K562 (cell line): ENCODE data around the gene LRRIQ4. TPM values are rescaled to one million over a fixed set of nuclear protein-coding genes. Genes with fewer than 3 reads are reported as not detected.

Experiments
- ATAC-seq: fragments of 200-7000 bp; cut with Tn5 transposase; 3 replicates; pipeline ENCODE4 v1.9.1; 2020; ENCODE audit warnings: moderate library complexity
- BruUV-seq: library from RNA; stranded (reverse); fragments of 400-500 nt; replicated peaks from 2 replicates; lab custom pipeline; 2021; lab: Mats Ljungman, UMichigan
- CTCF ChIA-PET: fragments of 300-600 bp; formaldehyde crosslinking; extraction: SDS; loops from one replicate; lab custom pipeline; 2021; ENCODE audit warnings: low intra/inter-chr PET ratio; lab: Yijun Ruan, JAX
- POLR2A ChIA-PET: fragments of 300-600, 350-650 bp; sonication (Branson Sonifier 250); formaldehyde crosslinking; extraction: SDS; loops from one replicate; lab custom pipeline; 2021; ENCODE audit warnings: antibody characterized with exemption, inconsistent platforms; lab: Yijun Ruan, JAX
- DNase-seq, 4 experiments: peaks; one replicate each; pipeline versions ENCODE4 v3.0.0 to v3.0.0-alpha.2; 2011 to 2018; ENCODE audit warnings: low spot score in 3 of 4, mixed read lengths in 3 of 4; ENCODE audit errors: extremely low read depth in 1 of 4
- FAIRE-seq: peaks from 2 replicates; lab custom pipeline; 2011; peaks lifted over from hg19 to GRCh38; lab: Jason Lieb, UNC
- H2AFZ ChIP-seq: 2 replicates; pipeline ENCODE4 v1.6.0; 2011; ENCODE audit warnings: low read depth, low read length, control low read depth, inconsistent platforms
- H3K27ac ChIP-seq: fragments of 200-600 bp; 3 replicates; pipeline ENCODE4 v1.8.0; 2011; ENCODE audit warnings: low read depth, mild to moderate bottlenecking, control low read depth, inconsistent platforms, low read length, moderate library complexity, mixed read lengths; ENCODE audit errors: extremely low read depth
- H3K27me3 ChIP-seq, 2 experiments: fragments of 300-600 bp in 1 of 2; 2 replicates in 1 of 2; 3 replicates in 1 of 2; pipeline versions ENCODE4 v1.6.0 to v1.8.0; 2011; ENCODE audit warnings: inconsistent platforms in 2 of 2, low read length in 2 of 2, mild to moderate bottlenecking in 1 of 2, mixed read lengths in 1 of 2, moderate library complexity in 1 of 2; ENCODE audit not compliant: control insufficient read depth in 2 of 2, insufficient read depth in 2 of 2
- H3K36me3 ChIP-seq: fragments of 300-600 bp; 3 replicates; pipeline ENCODE4 v1.8.0; 2011; ENCODE audit warnings: mild to moderate bottlenecking, low read length, inconsistent platforms; ENCODE audit not compliant: control insufficient read depth, insufficient read depth
- H3K4me1 ChIP-seq, 2 experiments: fragments of 200-600 bp in 1 of 2; replicated peaks in 1 of 2; 2 replicates in 1 of 2; 3 replicates in 1 of 2; pipeline versions ENCODE4 v1.5.1 to v1.8.0; 2011; ENCODE audit warnings: inconsistent platforms in 2 of 2, low read length in 2 of 2, mild to moderate bottlenecking in 1 of 2, mixed read lengths in 1 of 2, moderate library complexity in 1 of 2; ENCODE audit not compliant: control insufficient read depth in 2 of 2, insufficient read depth in 2 of 2
- H3K4me2 ChIP-seq: 2 replicates; pipeline ENCODE4 v1.6.1; 2011; ENCODE audit warnings: low read length, control low read depth, inconsistent platforms, mixed read lengths; ENCODE audit not compliant: insufficient read depth
- H3K4me3 ChIP-seq: fragments of 200-600 bp; sonication (generic), shearing (Covaris generic); 2 replicates; pipeline ENCODE4 v1.5.1; 2016; ENCODE audit warnings: control low read depth, inconsistent platforms
- H3K79me2 ChIP-seq: fragments of 200-600 bp; 3 replicates; pipeline ENCODE4 v1.8.0; 2011; ENCODE audit warnings: low read length, inconsistent platforms; ENCODE audit not compliant: control insufficient read depth, insufficient read depth
- H3K9ac ChIP-seq, 2 experiments: 2 replicates each; pipeline versions ENCODE4 v1.6.0 to v1.6.1; 2011; ENCODE audit warnings: low read depth in 2 of 2, low read length in 2 of 2, control low read depth in 1 of 2, inconsistent platforms in 1 of 2, mild to moderate bottlenecking in 1 of 2, mixed read lengths in 1 of 2; ENCODE audit not compliant: insufficient read depth in 1 of 2
- H3K9me1 ChIP-seq: one replicate; pipeline ENCODE4 v1.6.0; 2011; ENCODE audit warnings: inconsistent platforms, mild to moderate bottlenecking, low read length, moderate library complexity; ENCODE audit not compliant: control insufficient read depth, insufficient read depth
- H3K9me3 ChIP-seq: replicated peaks from 2 replicates; pipeline ENCODE4 v1.5.1; 2011; ENCODE audit warnings: low read depth, low read length, inconsistent platforms; ENCODE audit not compliant: control insufficient read depth, insufficient read depth
- H4K20me1 ChIP-seq: replicated peaks from 2 replicates; pipeline ENCODE4 v1.6.1; 2011; ENCODE audit warnings: low read length, inconsistent platforms, mixed read lengths; ENCODE audit not compliant: control insufficient read depth, insufficient read depth
- CBX3 ChIP-seq, 2 experiments: IDR thresholded peaks; 1 replicate in 1 of 2; 2 replicates in 1 of 2; pipeline ENCODE4 v1.6.1; 2012; ENCODE audit warnings: inconsistent platforms in 2 of 2, low read length in 2 of 2, borderline replicate concordance in 1 of 2, control low read depth in 1 of 2
- CC2D1A ChIP-seq: fragments of 450-650 bp; IDR thresholded peaks from 2 replicates; pipeline ENCODE4 v1.6.1; 2017; ENCODE audit warnings: mild to moderate bottlenecking
- MYC ChIP-seq, 2 experiments: fragments of 250-450 bp in 1 of 2; sonication (Bioruptor Pico) in 1 of 2; IDR thresholded peaks; 2 replicates each; pipeline versions ENCODE4 v1.5.1 to v1.6.1; 2012 to 2021; ENCODE audit warnings: low read depth in 2 of 2, borderline replicate concordance in 1 of 2, improper control_type of control experiment in 1 of 2, low read length in 1 of 2, mild to moderate bottlenecking in 1 of 2, moderate library complexity in 1 of 2
- ZKSCAN3 ChIP-seq: fragments of 250-450 bp; sonication (Bioruptor Pico); IDR thresholded peaks from 2 replicates; pipeline ENCODE4 v1.4.0; 2020
- WGBS: fragments of 100-300 bp; shearing (Covaris generic); methylation state at CpG from one replicate; pipeline ENCODE4 v1.1.6; 2016; ENCODE audit warnings: low coverage, mixed read lengths; ENCODE audit not compliant: insufficient coverage; ENCODE audit errors: missing lambda C conversion rate; 5-methylcytosine and 5-hydroxymethylcytosine counted together
- in situ Hi-C: fragments of 300-500 bp; cut with MboI; formaldehyde crosslinking; loops from 4 replicates; pipeline ENCODE4 v1.15.0; 2018; ENCODE audit warnings: inconsistent platforms, mixed read lengths
- intact Hi-C: fragments of 100-400 bp; cut with micrococcal nuclease; formaldehyde crosslinking; loops from 2 replicates; pipeline ENCODE4 v1.14.2; 2022
- polyA plus RNA-seq, 8 experiments: library from polyadenylated mRNA; depleted of rRNA in 4 of 8; stranded (reverse) in 5 of 8; unstranded in 3 of 8; fragments of >200 nt; fragmentation: Nextera tagmentation in 2 of 8; fragmentation: Illumina TruSeq in 1 of 8; extraction: Ambion mirVana in 2 of 8; extraction: Trizol in 1 of 8; gene quantifications; 2 replicates each; pipeline versions ENCODE4 v1.2.1 to v1.2.3, GENCODE V29; 2011 to 2014; ENCODE audit warnings: inconsistent platforms in 1 of 8, missing spikeins in 1 of 8
- total RNA-seq, 7 experiments: library from RNA; depleted of rRNA in 6 of 7; stranded (reverse); fragments of >200 nt in 6 of 7; fragmentation: Illumina TruSeq in 2 of 7; extraction: Trizol in 2 of 7; gene quantifications; 2 replicates each; pipeline versions ENCODE4 v1.2.1 to v1.2.3, GENCODE V29; 2011 to 2021; ENCODE audit warnings: low replicate concordance in 1 of 7
- TF ChIP-seq, protein P1 (sequence below): sonication (generic); formaldehyde crosslinking; IDR thresholded peaks from 2 replicates; pipeline ENCODE4 v1.8.1; 2022; ENCODE audit warnings: missing genetic modification reagents
- TF ChIP-seq, protein P2 (sequence below): sonication (generic); formaldehyde crosslinking; IDR thresholded peaks from 2 replicates; pipeline ENCODE4 v1.8.1; 2023; ENCODE audit warnings: mild to moderate bottlenecking, missing genetic modification reagents
- TF ChIP-seq, protein P3 (sequence below): fragments of 450-650 bp; IDR thresholded peaks from 2 replicates; pipeline ENCODE4 v1.6.1; 2016; ENCODE audit warnings: mild to moderate bottlenecking

LRRIQ4 gene
- total and polyA plus RNA-seq, 9 of the 15 experiments (the other 6 are each of a cell fraction or from before 2014, with no cell fraction given): not detected

DNA sequence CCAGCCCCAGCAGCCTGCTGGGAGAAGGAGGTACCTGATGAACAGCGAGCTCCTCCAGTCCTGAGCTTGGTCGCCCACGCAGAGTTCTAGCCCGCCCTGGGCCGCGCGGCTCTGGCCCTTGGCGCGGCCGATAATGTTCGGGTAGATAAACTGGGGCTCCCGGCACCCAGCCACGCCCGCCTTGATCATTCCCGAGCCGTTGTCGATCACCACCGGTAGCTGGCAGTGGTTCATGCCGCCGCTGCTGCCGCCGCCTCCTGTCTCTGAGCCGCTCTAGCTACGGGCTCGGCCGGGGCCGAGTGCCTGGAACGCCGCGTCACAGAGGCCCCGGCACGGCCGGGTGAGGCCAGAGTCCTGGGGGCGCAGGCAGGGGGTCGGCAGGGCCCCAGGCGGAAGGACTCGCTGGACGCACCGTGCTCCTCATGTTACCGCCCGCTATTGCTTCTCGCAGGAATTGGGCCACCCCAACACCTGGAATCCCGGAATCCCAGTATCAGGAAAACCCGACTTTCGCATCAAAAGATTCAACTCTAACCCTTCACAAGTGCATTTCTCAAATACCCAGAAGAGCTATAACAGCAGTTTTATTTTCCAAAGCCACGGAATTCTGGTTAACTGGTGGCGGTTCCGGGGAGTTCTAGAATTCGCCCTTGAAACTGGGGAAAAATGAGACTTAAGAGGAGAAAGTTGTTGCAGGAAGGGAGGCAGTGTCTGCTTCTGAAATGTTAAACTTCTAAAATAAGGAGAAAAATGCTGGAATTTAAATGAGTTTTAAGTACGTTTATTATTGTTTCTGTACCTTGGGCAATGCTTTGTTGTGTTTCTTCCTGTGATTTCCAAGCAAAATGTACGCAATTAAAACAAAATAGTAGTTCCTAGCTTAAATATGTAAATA, 43.1 kb upstream of the LRRIQ4 start, which contains the start of gene ACTRT3:
TSS of gene ACTRT3 (minus strand) at position 275 of the 895 bp plus-strand sequence. CDS start at position 234, 41 bp downstream.
- 97% methylated on average over 16 of the region's 51 CpGs for WGBS
- Histone ChIP-seq H3K27ac (no peak within 1 kb of the TSS), H2AFZ (no peak within 1 kb of the TSS), H3K4me2 (no peak within 1 kb of the TSS), H4K20me1 (no peaks in the 10 kb centered on the region), H3K9me1 (no peaks in the 10 kb centered on the region), H3K4me1 (peaks cover 4 to 11% of the 10 kb centered on the region in 2 experiments; a peak in 4 of 5 replicates), H3K9me3 (peaks cover 4% of the 10 kb centered on the region; the same call in 1 of the 2 replicates), H3K79me2 (peaks cover 23% of the 10 kb centered on the region), H3K9ac (no peak within 1 kb of the TSS), H3K4me3 (no peak within 1 kb of the TSS), H3K27me3 (no peaks in the 10 kb centered on the region), H3K36me3 (peaks cover 6% of the 10 kb centered on the region; the same call in 2 of the 3 replicates)
- DNase-seq (no peak), FAIRE-seq (no peak), ATAC-seq (no peak)
- TF ChIP-seq, protein P1, sequence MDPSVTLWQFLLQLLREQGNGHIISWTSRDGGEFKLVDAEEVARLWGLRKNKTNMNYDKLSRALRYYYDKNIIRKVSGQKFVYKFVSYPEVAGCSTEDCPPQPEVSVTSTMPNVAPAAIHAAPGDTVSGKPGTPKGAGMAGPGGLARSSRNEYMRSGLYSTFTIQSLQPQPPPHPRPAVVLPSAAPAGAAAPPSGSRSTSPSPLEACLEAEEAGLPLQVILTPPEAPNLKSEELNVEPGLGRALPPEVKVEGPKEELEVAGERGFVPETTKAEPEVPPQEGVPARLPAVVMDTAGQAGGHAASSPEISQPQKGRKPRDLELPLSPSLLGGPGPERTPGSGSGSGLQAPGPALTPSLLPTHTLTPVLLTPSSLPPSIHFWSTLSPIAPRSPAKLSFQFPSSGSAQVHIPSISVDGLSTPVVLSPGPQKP: no peak
- TF ChIP-seq CBX3 (IDR thresholded peaks at IDR 0.05; ENCODE audit: borderline replicate concordance in 1 of 2, low read length in 2 of 2) (peak in 1 of 2 experiments; percentile 27; a peak in 1 of 3 replicates), CC2D1A (0 out of 2 replicates have a peak, but pooled peaks have one; percentile 39), MYC (IDR thresholded peaks at IDR 0.05; ENCODE audit: low read depth, low read length) (no peak), MYC (CRISPR knock-in tag; IDR thresholded peaks at IDR 0.05; ENCODE audit: borderline replicate concordance, low read depth) (no peak), ZKSCAN3 (CRISPR knock-in tag) (no peak)
- TF ChIP-seq, protein P2, sequence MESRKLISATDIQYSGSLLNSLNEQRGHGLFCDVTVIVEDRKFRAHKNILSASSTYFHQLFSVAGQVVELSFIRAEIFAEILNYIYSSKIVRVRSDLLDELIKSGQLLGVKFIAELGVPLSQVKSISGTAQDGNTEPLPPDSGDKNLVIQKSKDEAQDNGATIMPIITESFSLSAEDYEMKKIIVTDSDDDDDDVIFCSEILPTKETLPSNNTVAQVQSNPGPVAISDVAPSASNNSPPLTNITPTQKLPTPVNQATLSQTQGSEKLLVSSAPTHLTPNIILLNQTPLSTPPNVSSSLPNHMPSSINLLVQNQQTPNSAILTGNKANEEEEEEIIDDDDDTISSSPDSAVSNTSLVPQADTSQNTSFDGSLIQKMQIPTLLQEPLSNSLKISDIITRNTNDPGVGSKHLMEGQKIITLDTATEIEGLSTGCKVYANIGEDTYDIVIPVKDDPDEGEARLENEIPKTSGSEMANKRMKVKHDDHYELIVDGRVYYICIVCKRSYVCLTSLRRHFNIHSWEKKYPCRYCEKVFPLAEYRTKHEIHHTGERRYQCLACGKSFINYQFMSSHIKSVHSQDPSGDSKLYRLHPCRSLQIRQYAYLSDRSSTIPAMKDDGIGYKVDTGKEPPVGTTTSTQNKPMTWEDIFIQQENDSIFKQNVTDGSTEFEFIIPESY: peak; percentile 88
- TF ChIP-seq, protein P3, sequence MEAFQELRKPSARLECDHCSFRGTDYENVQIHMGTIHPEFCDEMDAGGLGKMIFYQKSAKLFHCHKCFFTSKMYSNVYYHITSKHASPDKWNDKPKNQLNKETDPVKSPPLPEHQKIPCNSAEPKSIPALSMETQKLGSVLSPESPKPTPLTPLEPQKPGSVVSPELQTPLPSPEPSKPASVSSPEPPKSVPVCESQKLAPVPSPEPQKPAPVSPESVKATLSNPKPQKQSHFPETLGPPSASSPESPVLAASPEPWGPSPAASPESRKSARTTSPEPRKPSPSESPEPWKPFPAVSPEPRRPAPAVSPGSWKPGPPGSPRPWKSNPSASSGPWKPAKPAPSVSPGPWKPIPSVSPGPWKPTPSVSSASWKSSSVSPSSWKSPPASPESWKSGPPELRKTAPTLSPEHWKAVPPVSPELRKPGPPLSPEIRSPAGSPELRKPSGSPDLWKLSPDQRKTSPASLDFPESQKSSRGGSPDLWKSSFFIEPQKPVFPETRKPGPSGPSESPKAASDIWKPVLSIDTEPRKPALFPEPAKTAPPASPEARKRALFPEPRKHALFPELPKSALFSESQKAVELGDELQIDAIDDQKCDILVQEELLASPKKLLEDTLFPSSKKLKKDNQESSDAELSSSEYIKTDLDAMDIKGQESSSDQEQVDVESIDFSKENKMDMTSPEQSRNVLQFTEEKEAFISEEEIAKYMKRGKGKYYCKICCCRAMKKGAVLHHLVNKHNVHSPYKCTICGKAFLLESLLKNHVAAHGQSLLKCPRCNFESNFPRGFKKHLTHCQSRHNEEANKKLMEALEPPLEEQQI: peak; percentile 82
- in situ Hi-C loops: no loop called here
- POLR2A ChIA-PET: no interaction called here
- no TSS peak for BruUV-seq
- intact Hi-C loops: no loop called here
- CTCF ChIA-PET: no interaction called here
